Fibroblast of pulmonary artery (primary cell): ENCODE data around the gene NAA38.
A peak's percentile ranks its signal among the peaks of the same experiment; 100 is the strongest.

Experiments
- DNase-seq: peaks from one replicate; pipeline ENCODE4 v3.0.0-alpha.2; 2010; ENCODE audit warnings: low read depth
- H3K4me3 ChIP-seq: replicated peaks from 2 replicates; pipeline ENCODE4 v1.5.1; 2011; ENCODE audit warnings: low read depth, mild to moderate bottlenecking, control low read depth, low read length, moderate library complexity
- CTCF ChIP-seq: IDR thresholded peaks from 2 replicates; pipeline ENCODE4 v1.5.1; 2011; ENCODE audit warnings: mild to moderate bottlenecking, control low read depth, low read length, inconsistent platforms; ENCODE audit errors: missing control alignments

The NAA38 gene

GRCh38 chr17:7881276-7882054 is 24.1 kb upstream of the NAA38 start:
- no peak for DNase-seq
- TF ChIP-seq CTCF, result no peak
- H3K4me3 ChIP-seq, result no peak overlapping the region

GRCh38 chr17:7880076-7880868 is 22.9 kb upstream of the NAA38 start:
- TF ChIP-seq CTCF, result no peak
- no peak for DNase-seq
- H3K4me3 ChIP-seq, result no peak overlapping the region

GRCh38 chr17:7878234-7878633 is 20.9 kb upstream of the NAA38 start:
- no peak for DNase-seq
- TF ChIP-seq CTCF, result no peak
- H3K4me3 ChIP-seq, result no peak overlapping the region

- H3K4me3 ChIP-seq, result no peak overlapping the region
- TF ChIP-seq CTCF, result no peak
- no peak for DNase-seq
Observed at GRCh38 chr17:7875804-7876370, 18.5 kb upstream of the NAA38 start.

- H3K4me3 ChIP-seq, result no peak overlapping the region
- no peak for TF ChIP-seq CTCF
- DNase-seq, result peak; percentile 23
Observed at GRCh38 chr17:7873051-7873450, 15.7 kb upstream of the NAA38 start.

GRCh38 chr17:7867881-7868329 is 10.5 kb upstream of the NAA38 start:
- H3K4me3 ChIP-seq, result no peak overlapping the region
- DNase-seq, result no peak
- TF ChIP-seq CTCF, result no peak
